DOHH2 (cell line): Measurements from ENCODE around the gene GP1BB.

Experiments used
- H3F3A ChIP-seq: fragments of 200-600 bp; sonication (generic), shearing (Covaris generic); 2 replicates; pipeline ENCODE4 v1.6.0; 2016; ENCODE audit warnings: antibody characterized with exemption, mild to moderate bottlenecking; ENCODE audit not compliant: control insufficient read depth, insufficient read depth
- H3K27ac ChIP-seq: fragments of 200-600 bp; sonication (generic); 2 replicates; pipeline ENCODE4 v1.5.1; 2014; ENCODE audit warnings: low read depth, mild to moderate bottlenecking, low read length, moderate library complexity
- H3K27me3 ChIP-seq: fragments of 200-600 bp; sonication (generic); 2 replicates; pipeline ENCODE4 v1.6.1; 2014; ENCODE audit warnings: mild to moderate bottlenecking, low read length, mixed read lengths; ENCODE audit not compliant: control insufficient read depth
- H3K36me3 ChIP-seq: fragments of 200-600 bp; sonication (generic); 2 replicates; pipeline ENCODE4 v1.6.1; 2014; ENCODE audit warnings: mild to moderate bottlenecking, low read length, moderate library complexity, mixed read lengths; ENCODE audit not compliant: control insufficient read depth
- H3K4me1 ChIP-seq: fragments of 200-600 bp; sonication (generic); 2 replicates; pipeline ENCODE4 v1.6.1; 2014; ENCODE audit warnings: mild to moderate bottlenecking, low read length, mixed read lengths; ENCODE audit not compliant: control insufficient read depth
- H3K4me2 ChIP-seq: fragments of 200-600 bp; sonication (generic); 2 replicates; pipeline ENCODE4 v1.6.0; 2014; ENCODE audit warnings: mild to moderate bottlenecking, low read length, moderate library complexity
- H3K4me3 ChIP-seq: fragments of 200-600 bp; sonication (generic); 2 replicates; pipeline ENCODE4 v1.5.1; 2014; ENCODE audit warnings: mild to moderate bottlenecking, low read length, mixed read lengths
- H3K79me2 ChIP-seq: fragments of 200-600 bp; sonication (generic); 2 replicates; pipeline ENCODE4 v1.6.1; 2014; ENCODE audit warnings: mild to moderate bottlenecking, low read length, mixed read lengths; ENCODE audit not compliant: control insufficient read depth
- H3K9me2 ChIP-seq: fragments of 200-600 bp; sonication (generic); replicated peaks from 2 replicates; pipeline ENCODE4 v1.6.1; 2014; ENCODE audit warnings: mild to moderate bottlenecking, low read length, mixed read lengths; ENCODE audit not compliant: control insufficient read depth
- H3K9me3 ChIP-seq: fragments of 200-600 bp; sonication (generic); 2 replicates; pipeline ENCODE4 v1.6.1; 2014; ENCODE audit warnings: antibody characterized with exemption, low read length, mixed read lengths; ENCODE audit not compliant: control insufficient read depth, insufficient read depth
- H4K20me1 ChIP-seq: fragments of 200-600 bp; sonication (generic); 2 replicates; pipeline ENCODE4 v1.6.0; 2014; ENCODE audit warnings: low read depth, mild to moderate bottlenecking, antibody characterized with exemption, low read length, moderate library complexity; ENCODE audit not compliant: control insufficient read depth, insufficient read depth
- EZH2phosphoT487 ChIP-seq: fragments of 200-600 bp; sonication (generic); IDR thresholded peaks from 2 replicates; pipeline ENCODE4 v1.6.1; 2017; ENCODE audit warnings: borderline replicate concordance, mild to moderate bottlenecking, antibody characterized with exemption, low read length, moderate library complexity, mixed read lengths
- TF ChIP-seq, protein P1 (sequence below): fragments of 200-600 bp; sonication (generic); IDR thresholded peaks from one replicate; pipeline ENCODE4 v1.5.1; 2014; ENCODE audit warnings: antibody characterized with exemption, mild to moderate bottlenecking, low read depth, low read length; ENCODE audit not compliant: poor library complexity, severe bottlenecking

The GP1BB gene

GRCh38 chr22:19720150-19720827, 3.0 kb upstream of the GP1BB start:
- no peak for TF ChIP-seq EZH2phosphoT487
- TF ChIP-seq, protein P1, sequence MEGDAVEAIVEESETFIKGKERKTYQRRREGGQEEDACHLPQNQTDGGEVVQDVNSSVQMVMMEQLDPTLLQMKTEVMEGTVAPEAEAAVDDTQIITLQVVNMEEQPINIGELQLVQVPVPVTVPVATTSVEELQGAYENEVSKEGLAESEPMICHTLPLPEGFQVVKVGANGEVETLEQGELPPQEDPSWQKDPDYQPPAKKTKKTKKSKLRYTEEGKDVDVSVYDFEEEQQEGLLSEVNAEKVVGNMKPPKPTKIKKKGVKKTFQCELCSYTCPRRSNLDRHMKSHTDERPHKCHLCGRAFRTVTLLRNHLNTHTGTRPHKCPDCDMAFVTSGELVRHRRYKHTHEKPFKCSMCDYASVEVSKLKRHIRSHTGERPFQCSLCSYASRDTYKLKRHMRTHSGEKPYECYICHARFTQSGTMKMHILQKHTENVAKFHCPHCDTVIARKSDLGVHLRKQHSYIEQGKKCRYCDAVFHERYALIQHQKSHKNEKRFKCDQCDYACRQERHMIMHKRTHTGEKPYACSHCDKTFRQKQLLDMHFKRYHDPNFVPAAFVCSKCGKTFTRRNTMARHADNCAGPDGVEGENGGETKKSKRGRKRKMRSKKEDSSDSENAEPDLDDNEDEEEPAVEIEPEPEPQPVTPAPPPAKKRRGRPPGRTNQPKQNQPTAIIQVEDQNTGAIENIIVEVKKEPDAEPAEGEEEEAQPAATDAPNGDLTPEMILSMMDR = no peak
- Histone ChIP-seq H3K9me2 (no peaks in the 10 kb centered on the region), H4K20me1 (no peaks in the 10 kb centered on the region), H3K27ac (no peak overlapping the region), H3K27me3 (peaks cover 19% of the 10 kb centered on the region), H3K36me3 (no peaks in the 10 kb centered on the region), H3K9me3 (no peaks in the 10 kb centered on the region), H3K4me3 (no peak overlapping the region), H3K4me2 (no peak overlapping the region), H3K79me2 (no peaks in the 10 kb centered on the region), H3F3A (no peaks in the 10 kb centered on the region), H3K4me1 (peaks cover 8% of the 10 kb centered on the region)

GRCh38 chr22:19720999-19721329, 2.4 kb upstream of the GP1BB start:
- H3K27ac ChIP-seq = no peak overlapping the region
- H3K27me3 ChIP-seq = peaks cover 18% of the 10 kb centered on the region
- no peak overlapping the region for H3K4me3 ChIP-seq
- no peaks in the 10 kb centered on the region for H3F3A ChIP-seq
- TF ChIP-seq EZH2phosphoT487 = no peak
- TF ChIP-seq, protein P1 = no peak
- no peaks in the 10 kb centered on the region for H3K36me3 ChIP-seq
- H3K9me3 ChIP-seq = no peaks in the 10 kb centered on the region
- no peaks in the 10 kb centered on the region for H3K79me2 ChIP-seq
- H3K4me1 ChIP-seq = peaks cover 8% of the 10 kb centered on the region
- no peaks in the 10 kb centered on the region for H4K20me1 ChIP-seq
- no peaks in the 10 kb centered on the region for H3K9me2 ChIP-seq
- no peak overlapping the region for H3K4me2 ChIP-seq

DNA sequence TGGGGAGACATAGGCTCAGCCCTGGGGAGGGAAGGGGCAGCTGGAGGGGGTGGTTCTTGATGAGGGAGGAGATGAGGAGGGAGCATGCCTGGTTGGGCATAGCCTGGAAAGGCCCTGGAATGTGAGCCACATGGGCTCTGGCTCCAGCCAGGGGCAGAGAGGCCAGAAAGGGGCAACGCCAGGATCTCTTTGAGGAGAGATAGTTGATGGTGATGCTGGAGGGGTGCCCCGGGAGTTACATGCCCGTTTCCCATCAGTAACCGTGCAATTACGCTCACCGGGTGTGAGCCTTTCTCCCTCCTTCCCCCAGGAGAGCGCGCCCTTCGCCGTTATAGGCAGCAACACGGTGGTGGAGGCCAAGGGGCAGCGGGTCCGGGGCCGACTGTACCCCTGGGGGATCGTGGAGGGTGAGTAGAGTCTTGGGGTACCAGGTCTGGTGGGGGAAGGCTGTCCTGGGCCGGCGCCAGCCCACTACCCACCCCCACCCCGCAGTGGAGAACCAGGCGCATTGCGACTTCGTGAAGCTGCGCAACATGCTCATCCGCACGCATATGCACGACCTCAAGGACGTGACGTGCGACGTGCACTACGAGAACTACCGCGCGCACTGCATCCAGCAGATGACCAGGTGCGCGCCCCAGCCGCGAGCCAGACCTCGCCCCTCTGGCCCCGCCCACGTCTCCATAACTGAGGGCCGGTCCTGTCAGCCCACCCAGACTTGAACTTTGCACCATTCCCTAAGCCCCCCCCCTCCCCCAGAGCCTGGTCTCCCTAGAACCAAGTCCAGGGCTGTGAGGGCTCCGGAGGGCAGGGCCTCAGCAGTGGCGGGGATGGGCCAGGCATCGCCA, 1.8 kb upstream of the GP1BB start:
- Histone ChIP-seq H3K4me2 (no peak overlapping the region), H3K27ac (no peak overlapping the region), H3K36me3 (no peaks in the 10 kb centered on the region), H3F3A (no peaks in the 10 kb centered on the region), H3K79me2 (no peaks in the 10 kb centered on the region), H3K9me3 (no peaks in the 10 kb centered on the region), H4K20me1 (no peaks in the 10 kb centered on the region), H3K4me1 (peaks cover 8% of the 10 kb centered on the region), H3K4me3 (no peak overlapping the region), H3K27me3 (peaks cover 18% of the 10 kb centered on the region), H3K9me2 (no peaks in the 10 kb centered on the region)
- TF ChIP-seq, protein P1 = no peak
- no peak for TF ChIP-seq EZH2phosphoT487
